Memory B cell (primary cell): ENCODE data around the gene SCAF4.

Source experiments
- ATAC-seq: fragments of 150-1000 bp; cut with Tn5 transposase; 2 replicates; pipeline ENCODE4 v1.10.0; 2021; ENCODE audit warnings: low read depth, mild to moderate bottlenecking, moderate library complexity
- DNase-seq, 2 donors: peaks; one replicate each; pipeline ENCODE4 v3.0.0; 2022; ENCODE audit warnings: low spot score in 2 of 2
- H3K27ac Mint-ChIP-seq: one replicate; pipeline ENCODE4 v1.8.0; 2022; ENCODE audit warnings: mild to moderate bottlenecking, moderate library complexity, mixed read lengths
- H3K27me3 Mint-ChIP-seq: one replicate; pipeline ENCODE4 v1.8.0; 2022; ENCODE audit warnings: mixed read lengths
- H3K36me3 Mint-ChIP-seq: one replicate; pipeline ENCODE4 v1.8.0; 2022; ENCODE audit warnings: mild to moderate bottlenecking, mixed read lengths
- H3K4me1 Mint-ChIP-seq: one replicate; pipeline ENCODE4 v1.8.0; 2022; ENCODE audit warnings: mixed read lengths
- H3K4me3 Mint-ChIP-seq: one replicate; pipeline ENCODE4 v1.8.0; 2022; ENCODE audit warnings: mild to moderate bottlenecking, moderate library complexity, mixed read lengths
- H3K9me3 Mint-ChIP-seq: one replicate; pipeline ENCODE4 v1.8.0; 2022; ENCODE audit warnings: mixed read lengths

SCAF4 gene

GRCh38 chr21:31730712-31731055, 1.2 kb downstream of the SCAF4 start:
- ATAC-seq (no peak), DNase-seq (no peak)
- Mint-ChIP-seq H3K27me3 (no peaks in the 10 kb centered on the region), H3K4me3 (peak overlapping the region; percentile 85), H3K27ac (peak overlapping the region; percentile 59), H3K9me3 (no peaks in the 10 kb centered on the region), H3K4me1 (peaks cover 12% of the 10 kb centered on the region), H3K36me3 (peaks cover 2% of the 10 kb centered on the region)

- DNase-seq (no peak), ATAC-seq (no peak)
- Mint-ChIP-seq H3K4me3 (peak overlapping the region; percentile 85), H3K27ac (peak overlapping the region; percentile 59), H3K4me1 (peaks cover 9% of the 10 kb centered on the region), H3K9me3 (no peaks in the 10 kb centered on the region), H3K36me3 (peaks cover 2% of the 10 kb centered on the region), H3K27me3 (no peaks in the 10 kb centered on the region)
Observed at GRCh38 chr21:31729622-31730343, 2.1 kb downstream of the SCAF4 start.

GRCh38 chr21:31728952-31729351, 3.0 kb downstream of the SCAF4 start:
- peaks cover 15% of the 10 kb centered on the region for H3K4me1 Mint-ChIP-seq
- H3K9me3 Mint-ChIP-seq, result no peaks in the 10 kb centered on the region
- DNase-seq, result no peak
- no peak for ATAC-seq
- H3K27me3 Mint-ChIP-seq, result no peaks in the 10 kb centered on the region
- H3K36me3 Mint-ChIP-seq, result peaks cover 2% of the 10 kb centered on the region
- no peak overlapping the region for H3K27ac Mint-ChIP-seq
- H3K4me3 Mint-ChIP-seq, result no peak overlapping the region

GRCh38 chr21:31728191-31728590, 3.7 kb downstream of the SCAF4 start:
- H3K9me3 Mint-ChIP-seq, result no peaks in the 10 kb centered on the region
- peaks cover 19% of the 10 kb centered on the region for H3K4me1 Mint-ChIP-seq
- no peak overlapping the region for H3K27ac Mint-ChIP-seq
- H3K27me3 Mint-ChIP-seq, result no peaks in the 10 kb centered on the region
- no peak for ATAC-seq
- DNase-seq, result no peak
- H3K36me3 Mint-ChIP-seq, result peaks cover 2% of the 10 kb centered on the region
- H3K4me3 Mint-ChIP-seq, result no peak overlapping the region

- Mint-ChIP-seq H3K36me3 (peaks cover 2% of the 10 kb centered on the region), H3K4me3 (no peak overlapping the region)
Observed at GRCh38 chr21:31727181-31727580, 4.7 kb downstream of the SCAF4 start.

GRCh38 chr21:31726407-31726806, 5.5 kb downstream of the SCAF4 start:
- peaks cover 3% of the 10 kb centered on the region for H3K36me3 Mint-ChIP-seq
- DNase-seq (no peak), ATAC-seq (no peak)
- no peak overlapping the region for H3K4me3 Mint-ChIP-seq
- H3K4me1 Mint-ChIP-seq, result peaks cover 22% of the 10 kb centered on the region
- H3K27me3 Mint-ChIP-seq, result no peaks in the 10 kb centered on the region
- H3K27ac Mint-ChIP-seq, result no peak overlapping the region
- no peaks in the 10 kb centered on the region for H3K9me3 Mint-ChIP-seq

More at GRCh38 chr21:31727181-31727580, 4.7 kb downstream of the SCAF4 start:
- Mint-ChIP-seq H3K27ac (no peak overlapping the region), H3K27me3 (no peaks in the 10 kb centered on the region), H3K4me1 (peaks cover 19% of the 10 kb centered on the region), H3K9me3 (no peaks in the 10 kb centered on the region)
- no peak for DNase-seq
- ATAC-seq, result no peak

GRCh38 chr21:31725202-31725839, 6.6 kb downstream of the SCAF4 start:
- H3K9me3 Mint-ChIP-seq, result no peaks in the 10 kb centered on the region
- DNase-seq (no peak), ATAC-seq (no peak)
- H3K4me3 Mint-ChIP-seq, result no peak overlapping the region
- peak overlapping the region; percentile 12 for H3K27ac Mint-ChIP-seq
- H3K4me1 Mint-ChIP-seq, result peaks cover 28% of the 10 kb centered on the region
- no peaks in the 10 kb centered on the region for H3K27me3 Mint-ChIP-seq
- H3K36me3 Mint-ChIP-seq, result peaks cover 5% of the 10 kb centered on the region

GRCh38 chr21:31724552-31724951, 7.4 kb downstream of the SCAF4 start:
- no peak for DNase-seq
- peaks cover 10% of the 10 kb centered on the region for H3K36me3 Mint-ChIP-seq
- H3K4me1 Mint-ChIP-seq, result peaks cover 36% of the 10 kb centered on the region
- ATAC-seq, result no peak
- H3K9me3 Mint-ChIP-seq, result peaks cover 1% of the 10 kb centered on the region
- H3K27ac Mint-ChIP-seq, result peak overlapping the region; percentile 12
- H3K4me3 Mint-ChIP-seq, result no peak overlapping the region
- H3K27me3 Mint-ChIP-seq, result no peaks in the 10 kb centered on the region

- H3K4me3 Mint-ChIP-seq, result no peak overlapping the region
- H3K36me3 Mint-ChIP-seq, result peaks cover 8% of the 10 kb centered on the region
- peak overlapping the region; percentile 58 for H3K27ac Mint-ChIP-seq
- H3K9me3 Mint-ChIP-seq, result peaks cover 1% of the 10 kb centered on the region
- no peak for ATAC-seq
- H3K27me3 Mint-ChIP-seq, result no peaks in the 10 kb centered on the region
- DNase-seq, result no peak
- H3K4me1 Mint-ChIP-seq, result peaks cover 50% of the 10 kb centered on the region
Observed at GRCh38 chr21:31721381-31721780, 10.5 kb downstream of the SCAF4 start.

- peaks cover 1% of the 10 kb centered on the region for H3K9me3 Mint-ChIP-seq
- ATAC-seq, result no peak
- peaks cover 8% of the 10 kb centered on the region for H3K36me3 Mint-ChIP-seq
- H3K4me1 Mint-ChIP-seq, result peaks cover 53% of the 10 kb centered on the region
- no peaks in the 10 kb centered on the region for H3K27me3 Mint-ChIP-seq
- H3K4me3 Mint-ChIP-seq, result no peak overlapping the region
- H3K27ac Mint-ChIP-seq, result peak overlapping the region; percentile 69
- DNase-seq, result no peak
Observed at GRCh38 chr21:31720739-31721138, 11.2 kb downstream of the SCAF4 start.

- no peak overlapping the region for H3K4me3 Mint-ChIP-seq
- ATAC-seq (no peak), DNase-seq (no peak)
- peaks cover 53% of the 10 kb centered on the region for H3K4me1 Mint-ChIP-seq
- H3K9me3 Mint-ChIP-seq, result peaks cover 1% of the 10 kb centered on the region
- peaks cover 8% of the 10 kb centered on the region for H3K36me3 Mint-ChIP-seq
- no peaks in the 10 kb centered on the region for H3K27me3 Mint-ChIP-seq
- peak overlapping the region; percentile 69 for H3K27ac Mint-ChIP-seq
Observed at GRCh38 chr21:31720330-31720729, 11.6 kb downstream of the SCAF4 start.

GRCh38 chr21:31716106-31716505, 15.8 kb downstream of the SCAF4 start:
- H3K27me3 Mint-ChIP-seq, result no peaks in the 10 kb centered on the region
- peaks cover 50% of the 10 kb centered on the region for H3K4me1 Mint-ChIP-seq
- H3K27ac Mint-ChIP-seq, result peak overlapping the region; percentile 6
- H3K9me3 Mint-ChIP-seq, result peaks cover 1% of the 10 kb centered on the region
- DNase-seq (no peak), ATAC-seq (no peak)
- peaks cover 6% of the 10 kb centered on the region for H3K36me3 Mint-ChIP-seq
- H3K4me3 Mint-ChIP-seq, result no peak overlapping the region

GRCh38 chr21:31714741-31715365, 17.1 kb downstream of the SCAF4 start:
- Mint-ChIP-seq H3K9me3 (no peaks in the 10 kb centered on the region), H3K36me3 (peaks cover 5% of the 10 kb centered on the region), H3K27me3 (no peaks in the 10 kb centered on the region), H3K27ac (peak overlapping the region; percentile 85), H3K4me1 (peaks cover 50% of the 10 kb centered on the region), H3K4me3 (no peak overlapping the region)
- ATAC-seq, result no peak
- DNase-seq, result no peak

- DNase-seq (no peak), ATAC-seq (no peak)
- Mint-ChIP-seq H3K4me3 (peak overlapping the region; percentile 32), H3K36me3 (peaks cover 3% of the 10 kb centered on the region), H3K27ac (peak overlapping the region; percentile 85), H3K4me1 (peaks cover 50% of the 10 kb centered on the region), H3K27me3 (no peaks in the 10 kb centered on the region), H3K9me3 (no peaks in the 10 kb centered on the region)
Observed at GRCh38 chr21:31713973-31714740, 17.8 kb downstream of the SCAF4 start.
